Activated CD4-positive, alpha-beta T cell treated with anti-CD3 and anti-CD28 coated beads, Interleukin-10, Interleukin-2, amounts not matched to agents 100 ng/mL and 50 ng/mL, durations not matched to agents 16 hours and 8 hours (primary cell): ENCODE data around the gene HTR1D.

Experiments
- DNase-seq: peaks from one replicate; pipeline ENCODE4 v3.0.0-alpha.2; 2020

HTR1D gene

GRCh38 chr1:23149114-23149513, 68.2 kb downstream of the HTR1D start:
- DNase-seq, result no peak

GRCh38 chr1:23148084-23148483, 69.2 kb downstream of the HTR1D start:
- peak; percentile 47 for DNase-seq
